Osteoblast (primary cell): ENCODE measurements around the gene IQCC. TPM values are rescaled to one million over a fixed set of nuclear protein-coding genes. Genes with fewer than 3 reads are reported as not detected.
A peak's percentile ranks its signal among the peaks of the same experiment; 100 is the strongest.

Experiments
- DNase-seq: peaks from one replicate; pipeline ENCODE4 v3.0.0; 2011; ENCODE audit warnings: low spot score, mixed read lengths; ENCODE audit not compliant: insufficient read length; ENCODE audit errors: missing footprints
- H2AFZ ChIP-seq: 2 replicates; pipeline ENCODE4 v1.6.0; 2011; ENCODE audit warnings: mild to moderate bottlenecking, low read length
- H3K27ac ChIP-seq: 2 replicates; pipeline ENCODE4 v1.5.1; 2011; ENCODE audit warnings: mild to moderate bottlenecking, low read depth, low read length, moderate library complexity
- H3K27me3 ChIP-seq: 2 replicates; pipeline ENCODE4 v1.6.0; 2012; ENCODE audit warnings: mild to moderate bottlenecking, control low read depth, inconsistent platforms, low read length, moderate library complexity; ENCODE audit not compliant: insufficient read depth
- H3K36me3 ChIP-seq: 2 replicates; pipeline ENCODE4 v1.5.1; 2011; ENCODE audit warnings: mild to moderate bottlenecking, low read length, control low read depth, moderate library complexity; ENCODE audit not compliant: insufficient read depth
- H3K4me1 ChIP-seq: 2 replicates; pipeline ENCODE4 v1.5.1; 2011; ENCODE audit warnings: mild to moderate bottlenecking, low read length, control low read depth, moderate library complexity; ENCODE audit not compliant: insufficient read depth
- H3K4me2 ChIP-seq: 2 replicates; pipeline ENCODE4 v1.6.0; 2011; ENCODE audit warnings: mild to moderate bottlenecking, low read length; ENCODE audit not compliant: insufficient read depth
- H3K4me3 ChIP-seq: fragments of 200-600 bp; sonication (generic); 3 replicates; pipeline ENCODE4 v1.5.1; 2012; ENCODE audit warnings: mild to moderate bottlenecking, low read length, inconsistent platforms; ENCODE audit not compliant: insufficient read depth
- H3K79me2 ChIP-seq: 2 replicates; pipeline ENCODE4 v1.6.0; 2012; ENCODE audit warnings: mild to moderate bottlenecking, low read length, control low read depth, inconsistent platforms; ENCODE audit not compliant: insufficient read depth
- H3K9me3 ChIP-seq: 2 replicates; pipeline ENCODE4 v1.5.1; 2011; ENCODE audit warnings: low read depth, low read length, control low read depth
- H4K20me1 ChIP-seq: 2 replicates; pipeline ENCODE4 v1.6.0; 2012; ENCODE audit warnings: mild to moderate bottlenecking, low read length, control low read depth; ENCODE audit not compliant: insufficient read depth
- total RNA-seq: library from RNA; depleted of rRNA; stranded (reverse); fragments of >200 nt; gene quantifications from 2 replicates; pipeline ENCODE4 v1.2.3, GENCODE V29; 2012
- TF ChIP-seq, protein P1 (sequence below): IDR thresholded peaks from 2 replicates; pipeline ENCODE4 v1.5.1; 2011; ENCODE audit warnings: mild to moderate bottlenecking, low read depth, low read length, moderate library complexity; ENCODE audit errors: extremely low read depth

The IQCC gene
- total RNA-seq, 1 donor, result 1.8 TPM

DNA sequence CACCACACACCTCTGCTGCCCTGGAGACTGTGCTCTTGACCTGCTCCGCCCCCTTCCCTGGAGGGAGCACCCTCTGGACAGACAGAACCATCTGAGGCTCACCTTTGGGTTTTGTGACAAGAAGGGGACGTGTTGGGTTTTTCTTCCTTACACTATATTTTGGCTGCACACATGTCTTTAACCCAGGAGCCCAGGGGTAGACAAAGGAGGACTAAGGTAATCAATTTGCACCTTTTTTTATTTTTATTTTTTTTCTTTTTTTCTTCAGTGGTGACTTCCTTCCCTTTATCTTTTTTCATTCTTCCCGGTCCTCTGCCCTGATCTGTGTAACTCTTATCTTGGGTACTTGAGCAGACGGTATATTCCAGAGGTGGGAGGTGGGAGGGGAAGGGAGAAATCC is 34.5 kb upstream of the IQCC start:
- H3K79me2 ChIP-seq, result no peaks in the 10 kb centered on the region
- peaks cover 78% of the 10 kb centered on the region for H3K36me3 ChIP-seq
- H3K4me2 ChIP-seq, result no peak overlapping the region
- peaks cover 6% of the 10 kb centered on the region for H3K4me1 ChIP-seq
- no peaks in the 10 kb centered on the region for H3K9me3 ChIP-seq
- no peaks in the 10 kb centered on the region for H3K27me3 ChIP-seq
- no peak for DNase-seq
- TF ChIP-seq, protein P1, sequence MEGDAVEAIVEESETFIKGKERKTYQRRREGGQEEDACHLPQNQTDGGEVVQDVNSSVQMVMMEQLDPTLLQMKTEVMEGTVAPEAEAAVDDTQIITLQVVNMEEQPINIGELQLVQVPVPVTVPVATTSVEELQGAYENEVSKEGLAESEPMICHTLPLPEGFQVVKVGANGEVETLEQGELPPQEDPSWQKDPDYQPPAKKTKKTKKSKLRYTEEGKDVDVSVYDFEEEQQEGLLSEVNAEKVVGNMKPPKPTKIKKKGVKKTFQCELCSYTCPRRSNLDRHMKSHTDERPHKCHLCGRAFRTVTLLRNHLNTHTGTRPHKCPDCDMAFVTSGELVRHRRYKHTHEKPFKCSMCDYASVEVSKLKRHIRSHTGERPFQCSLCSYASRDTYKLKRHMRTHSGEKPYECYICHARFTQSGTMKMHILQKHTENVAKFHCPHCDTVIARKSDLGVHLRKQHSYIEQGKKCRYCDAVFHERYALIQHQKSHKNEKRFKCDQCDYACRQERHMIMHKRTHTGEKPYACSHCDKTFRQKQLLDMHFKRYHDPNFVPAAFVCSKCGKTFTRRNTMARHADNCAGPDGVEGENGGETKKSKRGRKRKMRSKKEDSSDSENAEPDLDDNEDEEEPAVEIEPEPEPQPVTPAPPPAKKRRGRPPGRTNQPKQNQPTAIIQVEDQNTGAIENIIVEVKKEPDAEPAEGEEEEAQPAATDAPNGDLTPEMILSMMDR, result no peak
- no peak overlapping the region for H3K27ac ChIP-seq
- H2AFZ ChIP-seq, result no peak overlapping the region
- no peak overlapping the region for H3K4me3 ChIP-seq
- no peaks in the 10 kb centered on the region for H4K20me1 ChIP-seq

DNA sequence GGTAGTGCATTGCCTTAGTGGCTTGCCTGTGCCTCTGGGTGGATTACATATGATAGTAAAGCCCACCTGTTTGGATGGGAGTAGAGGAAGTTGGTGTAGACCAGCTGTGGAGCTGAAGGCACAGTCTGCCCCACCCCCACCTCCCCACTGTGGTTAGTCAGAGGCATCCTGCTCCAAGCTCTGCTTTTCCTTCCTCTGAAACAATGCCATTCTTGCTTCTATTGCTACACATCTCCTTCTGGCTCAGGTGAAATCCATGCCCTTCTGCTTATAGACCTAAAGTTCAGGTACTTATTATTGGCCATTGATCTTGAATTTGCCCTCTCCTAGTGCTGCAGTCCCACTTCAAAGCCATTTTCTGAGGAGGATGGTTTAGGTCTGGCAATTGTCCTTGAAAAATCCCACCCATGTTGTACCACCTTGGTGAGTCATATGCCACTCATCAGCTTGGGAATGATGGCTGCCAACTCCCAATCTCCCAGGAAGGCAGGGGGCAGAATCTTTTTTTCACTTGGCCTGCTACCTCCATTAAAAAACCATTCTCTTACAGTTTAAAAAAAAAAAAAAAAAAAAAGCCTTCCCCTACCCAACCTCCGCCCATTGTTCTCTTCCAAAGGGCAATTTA is 32.7 kb upstream of the IQCC start:
- H3K4me3 ChIP-seq, result no peak overlapping the region
- no peaks in the 10 kb centered on the region for H4K20me1 ChIP-seq
- H2AFZ ChIP-seq, result no peak overlapping the region
- no peaks in the 10 kb centered on the region for H3K9me3 ChIP-seq
- H3K36me3 ChIP-seq, result peaks cover 66% of the 10 kb centered on the region
- H3K79me2 ChIP-seq, result no peaks in the 10 kb centered on the region
- no peaks in the 10 kb centered on the region for H3K27me3 ChIP-seq
- H3K4me2 ChIP-seq, result no peak overlapping the region
- peaks cover 6% of the 10 kb centered on the region for H3K4me1 ChIP-seq
- no peak for DNase-seq
- TF ChIP-seq, protein P1, result no peak
- H3K27ac ChIP-seq, result no peak overlapping the region

DNA sequence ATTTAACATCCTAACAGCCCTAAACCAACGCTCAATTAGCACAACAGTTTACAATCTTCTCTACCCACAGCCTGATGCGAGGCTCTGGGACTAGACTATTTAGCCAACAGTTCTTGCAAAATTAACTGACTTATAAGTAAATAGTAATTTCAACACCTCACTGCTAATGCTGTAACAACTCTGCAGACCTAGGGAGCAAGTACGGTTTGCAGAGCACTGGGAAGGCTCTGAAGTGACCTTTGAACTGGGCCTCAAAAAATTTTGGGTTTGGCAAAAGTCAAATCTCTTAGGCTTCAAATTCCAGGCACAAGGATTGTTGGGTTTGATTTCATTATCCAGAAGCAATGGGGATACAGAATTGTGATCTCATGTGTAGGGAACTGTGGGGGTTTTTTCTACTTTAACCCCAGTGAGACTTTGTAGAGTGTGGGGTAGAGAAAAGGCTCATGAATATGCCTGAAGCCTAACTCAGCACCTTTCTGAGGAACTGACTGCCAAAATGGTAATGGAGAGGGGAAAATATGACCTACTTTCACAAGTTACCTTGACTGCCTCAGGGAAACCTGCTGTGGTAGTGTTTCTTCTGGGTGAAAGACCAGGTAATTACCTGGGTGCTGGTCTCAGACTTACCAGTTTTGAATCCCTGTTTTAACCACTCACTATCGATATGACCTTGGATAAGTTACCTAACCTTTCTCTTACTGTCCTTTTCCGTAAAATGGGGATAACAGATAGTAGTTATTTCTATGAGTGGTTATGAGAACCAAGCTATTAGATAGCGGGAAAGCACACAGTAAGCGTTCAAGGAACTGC is 26.9 kb upstream of the IQCC start:
- peak overlapping the region; percentile 97 for H3K27ac ChIP-seq
- TF ChIP-seq, protein P1, result no peak
- H3K4me1 ChIP-seq, result peaks cover 24% of the 10 kb centered on the region
- DNase-seq, result no peak
- peaks cover 21% of the 10 kb centered on the region for H3K36me3 ChIP-seq
- peaks cover 20% of the 10 kb centered on the region for H4K20me1 ChIP-seq
- no peaks in the 10 kb centered on the region for H3K9me3 ChIP-seq
- H3K4me3 ChIP-seq, result peak overlapping the region; percentile 89
- no peaks in the 10 kb centered on the region for H3K27me3 ChIP-seq
- H3K79me2 ChIP-seq, result peaks cover 33% of the 10 kb centered on the region
- H3K4me2 ChIP-seq, result peak overlapping the region; percentile 97
- peak overlapping the region; percentile 92 for H2AFZ ChIP-seq

DNA sequence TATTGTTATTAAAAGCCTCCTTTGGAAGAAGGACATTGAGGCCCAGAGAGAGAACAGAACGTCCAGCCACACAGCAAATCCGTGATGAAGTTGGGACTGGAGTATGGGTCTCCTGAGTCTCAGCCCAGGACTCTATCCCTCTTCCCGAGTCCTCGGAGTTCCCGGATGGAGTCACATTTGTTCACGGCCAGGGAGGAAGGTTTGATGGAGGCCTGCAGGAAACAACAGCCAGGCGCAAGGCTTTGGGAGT is 26.4 kb upstream of the IQCC start:
- Histone ChIP-seq H3K27ac (peak overlapping the region; percentile 97), H3K4me2 (peak overlapping the region; percentile 97), H3K4me3 (peak overlapping the region; percentile 89), H3K79me2 (peaks cover 38% of the 10 kb centered on the region), H2AFZ (peak overlapping the region; percentile 92), H3K9me3 (no peaks in the 10 kb centered on the region), H4K20me1 (peaks cover 24% of the 10 kb centered on the region), H3K4me1 (peaks cover 24% of the 10 kb centered on the region), H3K36me3 (peaks cover 23% of the 10 kb centered on the region), H3K27me3 (no peaks in the 10 kb centered on the region)
- no peak for DNase-seq
- TF ChIP-seq, protein P1, result no peak
